HG03460 (cell line): ENCODE data around the gene TOLLIP.

ENCODE experiments used
- ATAC-seq: cut with Tn5 transposase; IDR thresholded peaks from one replicate; pipeline ENCODE4 v1.9.1; 2021; ENCODE audit not compliant: unreplicated experiment

The TOLLIP gene

GRCh38 chr11:1283906-1284305 lies 25.5 kb downstream of the TOLLIP start:
- ATAC-seq = no peak

GRCh38 chr11:1283091-1283511 lies 26.3 kb downstream of the TOLLIP start:
- no peak for ATAC-seq

- no peak for ATAC-seq
These were observed 27.5 kb downstream of the TOLLIP start for GRCh38 chr11:1281974-1282365.

GRCh38 chr11:1281326-1281973 lies 28.0 kb downstream of the TOLLIP start:
- no peak for ATAC-seq

- no peak for ATAC-seq
These were observed 29.1 kb downstream of the TOLLIP start for GRCh38 chr11:1280116-1281035.

DNA sequence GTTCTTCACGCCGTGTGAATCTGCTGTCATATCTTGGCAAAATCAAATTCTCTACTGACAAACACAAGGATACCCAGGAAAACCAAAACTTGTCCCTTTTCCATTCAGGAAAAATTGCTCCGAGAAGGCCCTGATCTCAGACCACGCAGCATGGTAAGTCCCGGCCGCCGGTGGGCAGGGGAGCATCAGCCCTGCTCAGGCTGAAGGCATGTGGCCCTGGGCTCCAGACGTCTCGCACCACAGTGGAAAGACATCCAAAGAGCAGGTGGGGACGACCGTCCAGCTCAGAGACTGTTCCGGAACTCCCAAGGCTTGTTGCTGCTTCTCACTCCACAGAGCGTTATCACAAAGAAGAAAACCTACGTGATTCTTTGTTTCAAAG lies 29.8 kb downstream of the TOLLIP start:
- no peak for ATAC-seq

GRCh38 chr11:1278766-1279673 lies 30.4 kb downstream of the TOLLIP start:
- no peak for ATAC-seq

DNA sequence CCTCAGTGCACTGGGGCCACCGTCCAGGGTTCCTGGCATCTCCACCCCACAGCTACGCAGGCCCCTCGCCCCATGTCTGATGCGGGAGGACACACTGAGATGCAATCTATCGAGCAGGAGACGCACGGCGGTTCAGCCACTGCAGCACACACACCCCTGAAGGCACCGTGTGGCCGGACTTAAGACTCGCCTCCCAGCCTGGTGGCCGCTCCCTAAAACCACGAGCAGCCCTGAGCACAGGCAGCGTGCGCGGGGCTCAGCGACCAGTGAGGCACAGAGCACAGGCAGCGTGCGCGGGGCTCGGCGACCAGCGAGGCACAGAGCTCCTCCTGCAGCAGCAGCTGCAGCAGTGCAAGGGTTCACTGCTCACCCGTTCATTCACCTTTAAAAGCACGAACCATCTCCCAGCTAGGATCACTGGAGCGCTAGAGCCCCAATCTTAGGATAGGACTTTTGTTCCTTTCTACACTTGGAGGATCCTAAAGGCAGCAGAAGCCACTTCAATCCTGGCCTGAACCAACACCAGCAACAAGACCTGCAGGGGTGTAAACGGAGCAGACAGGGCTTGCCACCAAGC lies 31.4 kb downstream of the TOLLIP start:
- no peak for ATAC-seq

DNA sequence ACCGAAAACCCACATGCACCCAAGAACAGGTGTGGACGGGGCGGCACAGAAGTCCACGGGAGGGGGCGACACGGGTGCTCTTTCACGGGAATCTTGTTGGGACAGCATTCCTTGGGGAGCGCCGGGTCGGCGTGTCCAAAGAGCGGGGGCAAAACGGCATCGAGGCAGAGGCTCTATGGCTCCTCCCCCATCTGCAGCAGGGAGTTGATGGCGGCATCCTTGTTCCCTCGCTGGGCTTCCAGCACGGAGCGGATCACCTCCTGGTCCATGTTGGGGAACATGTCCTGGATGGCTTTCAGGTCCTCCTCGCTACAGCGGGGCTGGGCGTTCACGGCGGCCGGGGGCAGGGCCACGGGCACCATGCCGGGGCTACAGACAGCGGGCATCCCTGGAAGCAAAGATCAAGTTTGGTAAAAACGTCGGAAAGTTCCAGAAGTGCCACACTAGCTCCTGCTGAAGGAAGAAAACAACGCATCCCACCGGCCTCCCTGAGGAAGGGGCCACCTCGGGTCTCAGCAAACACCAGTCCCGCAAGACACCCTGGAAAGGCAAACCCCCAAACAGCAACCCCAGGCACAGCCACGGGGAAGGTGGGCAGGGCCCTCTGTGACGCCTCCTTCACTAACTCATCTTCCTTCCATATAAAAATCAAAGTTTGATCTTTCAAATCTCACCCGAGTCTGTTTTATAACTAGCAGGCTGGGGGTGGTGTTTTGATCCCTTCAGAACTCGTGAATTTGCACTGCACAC lies 32.4 kb downstream of the TOLLIP start:
- no peak for ATAC-seq

DNA sequence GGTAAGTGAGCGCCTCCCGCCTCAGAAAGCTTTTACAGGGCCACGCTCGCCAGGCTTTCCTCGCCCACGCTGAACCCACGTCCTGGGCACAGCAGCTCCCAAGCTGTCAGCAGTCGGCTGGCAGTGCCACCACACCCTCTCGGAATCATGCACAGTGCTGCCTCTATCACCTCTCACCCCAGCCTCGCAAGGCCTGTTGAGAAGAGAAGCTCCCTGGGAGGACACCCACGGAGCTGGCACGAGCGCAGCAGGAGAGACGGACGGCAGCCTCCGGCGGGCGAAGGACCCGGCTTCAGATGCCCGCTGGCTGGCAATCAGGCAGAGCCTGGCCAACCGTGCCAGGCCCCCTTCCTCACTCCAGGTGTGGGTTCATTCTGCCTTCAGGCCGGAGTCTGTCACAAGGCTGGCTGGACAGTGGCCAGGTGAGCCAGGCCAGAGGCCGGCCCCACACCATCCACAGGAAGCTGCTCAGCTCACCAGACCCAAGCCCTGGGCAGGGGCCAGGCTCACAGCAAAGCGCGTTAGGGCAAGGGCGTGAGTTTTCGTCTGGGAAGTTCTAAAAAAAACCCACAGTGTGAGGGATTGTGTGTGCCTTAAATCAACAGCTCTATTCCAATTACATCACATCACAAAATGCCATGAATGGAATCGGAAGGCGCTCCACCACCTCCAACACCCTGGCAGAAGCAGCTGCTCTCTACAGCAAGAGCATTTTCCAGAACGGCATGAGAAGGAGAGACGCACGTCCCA lies 33.2 kb downstream of the TOLLIP start:
- ATAC-seq = no peak

- no peak for ATAC-seq
These were observed 34.4 kb downstream of the TOLLIP start for GRCh38 chr11:1275021-1275420.

DNA sequence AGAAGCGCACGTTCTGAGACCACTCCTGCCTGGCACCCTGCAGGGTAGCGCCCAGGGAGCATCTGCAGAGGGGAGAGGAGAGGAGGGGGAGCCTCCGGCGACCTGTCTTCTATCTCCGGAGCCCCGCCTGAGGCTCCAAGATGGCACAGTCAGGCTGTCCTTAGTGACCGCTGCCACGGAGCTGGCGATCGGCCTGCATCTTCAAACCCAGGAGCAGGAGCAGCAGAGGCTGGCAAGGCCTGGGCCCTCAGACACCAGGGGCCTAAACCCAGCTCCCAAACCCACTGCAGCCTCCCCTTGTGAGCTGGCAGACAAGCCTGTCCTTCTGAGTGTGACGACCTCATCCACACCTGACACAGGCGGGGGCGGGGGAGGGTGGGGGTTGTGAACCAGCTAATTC lies 34.9 kb downstream of the TOLLIP start:
- no peak for ATAC-seq

GRCh38 chr11:1272531-1272930 lies 36.9 kb downstream of the TOLLIP start:
- ATAC-seq = no peak

DNA sequence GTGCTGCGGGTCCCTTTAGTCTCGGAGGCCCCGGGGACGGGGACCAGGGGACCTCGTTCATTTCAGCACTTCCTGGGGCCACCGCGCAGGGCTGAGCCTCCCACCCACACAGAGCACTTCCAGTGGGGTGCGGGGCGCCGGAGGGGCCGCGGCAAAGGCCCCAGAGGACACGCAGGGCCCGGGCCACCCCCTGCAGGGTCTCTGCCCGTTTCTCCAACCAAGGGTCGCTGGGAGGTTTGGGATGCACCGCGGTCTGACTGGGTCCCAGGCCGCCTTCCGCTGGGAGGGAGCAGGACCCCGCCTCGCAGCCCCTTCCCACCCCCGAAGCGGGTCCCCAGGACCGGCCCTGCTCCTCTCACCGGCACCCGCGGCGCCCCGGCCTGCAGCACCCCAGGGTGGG lies 37.5 kb downstream of the TOLLIP start:
- no peak for ATAC-seq

GRCh38 chr11:1271406-1271805 lies 38.0 kb downstream of the TOLLIP start:
- ATAC-seq = no peak

- ATAC-seq = no peak
These were observed 38.4 kb downstream of the TOLLIP start for GRCh38 chr11:1271002-1271401.

- ATAC-seq = no peak
These were observed 39.0 kb downstream of the TOLLIP start for GRCh38 chr11:1270476-1270875.

DNA sequence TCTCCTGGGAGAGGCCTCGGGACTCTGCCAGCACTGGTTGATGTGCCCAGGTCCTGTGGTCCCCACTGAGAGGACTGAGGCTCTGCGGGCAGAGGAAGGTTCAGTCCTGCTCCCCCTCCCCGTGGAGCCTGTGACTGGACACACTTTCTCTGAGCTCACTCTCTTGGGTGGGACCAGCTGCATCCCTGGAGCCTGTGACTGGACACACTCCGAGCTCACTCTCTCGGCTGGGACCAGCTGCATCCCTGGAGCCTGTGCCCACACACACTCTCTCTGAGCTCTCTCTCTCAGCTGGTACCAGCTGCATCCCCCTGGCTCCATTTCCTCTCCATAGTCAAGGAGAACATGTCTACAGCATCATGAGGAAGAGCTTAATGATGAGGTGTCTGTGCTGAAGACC lies 39.5 kb downstream of the TOLLIP start:
- no peak for ATAC-seq

DNA sequence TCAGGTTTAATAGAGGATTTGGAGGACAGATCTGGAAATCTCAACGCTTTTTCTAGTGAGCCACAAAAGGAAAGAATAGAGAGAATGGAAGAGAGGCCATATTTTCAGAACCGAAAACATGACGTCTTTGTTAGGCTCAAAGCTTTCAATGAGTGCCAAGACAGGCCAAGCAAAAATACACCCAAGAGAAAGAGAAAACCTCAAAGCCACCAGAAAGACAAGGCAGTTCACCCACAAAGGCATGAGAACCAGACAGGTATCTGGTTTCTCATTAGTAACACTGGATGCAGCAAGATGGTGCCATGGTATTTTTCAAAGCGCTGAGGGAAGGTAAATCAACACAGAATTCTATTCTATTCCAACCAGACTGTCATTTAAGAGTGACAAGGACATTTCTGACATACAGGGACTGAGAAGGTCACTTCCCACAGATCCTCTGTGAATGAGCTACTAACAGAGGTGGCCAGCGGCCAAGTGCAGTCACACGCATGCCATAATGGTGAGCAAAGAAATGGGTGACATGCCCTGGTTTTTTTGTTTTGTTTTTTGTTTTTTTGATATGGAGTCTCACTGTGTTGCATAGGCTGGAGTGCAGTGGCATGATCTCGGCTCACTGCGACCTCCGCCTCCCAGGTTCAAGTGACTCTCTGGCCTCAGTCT lies 41.9 kb downstream of the TOLLIP start:
- no peak for ATAC-seq
